ENCODE results near the gene STK31. TPM values are rescaled to one million over a fixed set of nuclear protein-coding genes. Genes with fewer than 3 reads are reported as not detected.
"Not testable (repeated sequence)": the region's sequence is repeated elsewhere in the genome, so short reads cannot be mapped to it uniquely, and the experiment has no call there.

The STK31 gene
- total RNA-seq, 2 experiments from 2014 or later: 0.18 TPM; not detected in 1

- ChIA-PET CTCF (no interaction called here), POLR2A (no interaction called here)
- no peak overlapping the region for H3K27ac Mint-ChIP-seq
- no peak overlapping the region for H3K4me3 Mint-ChIP-seq
- no peaks in the 10 kb centered on the region for H3K4me1 Mint-ChIP-seq
- H3K27me3 Mint-ChIP-seq: no peaks in the 10 kb centered on the region
- H3K9me3 Mint-ChIP-seq: no peaks in the 10 kb centered on the region
- H3K36me3 Mint-ChIP-seq (ENCODE audit: low read depth): no peaks in the 10 kb centered on the region
- DNase-seq: no peak
Measured at GRCh38 chr7:23787272-23787671, 77.3 kb downstream of the STK31 start.

GRCh38 chr7:23788843-23789242 is 78.8 kb downstream of the STK31 start:
- no peaks in the 10 kb centered on the region for H3K27me3 Mint-ChIP-seq
- ChIA-PET CTCF (no interaction called here), POLR2A (no interaction called here)
- no peak overlapping the region for H3K4me3 Mint-ChIP-seq
- H3K4me1 Mint-ChIP-seq: no peaks in the 10 kb centered on the region
- H3K9me3 Mint-ChIP-seq: no peaks in the 10 kb centered on the region
- no peak for DNase-seq
- no peak overlapping the region for H3K27ac Mint-ChIP-seq
- H3K36me3 Mint-ChIP-seq (ENCODE audit: low read depth): no peaks in the 10 kb centered on the region

GRCh38 chr7:23791721-23792120 is 81.7 kb downstream of the STK31 start:
- H3K9me3 Mint-ChIP-seq: peaks cover 14% of the 10 kb centered on the region
- no peak overlapping the region for H3K4me3 Mint-ChIP-seq
- no peaks in the 10 kb centered on the region for H3K4me1 Mint-ChIP-seq
- POLR2A ChIA-PET: no interaction called here
- CTCF ChIA-PET: no interaction called here
- no peak for DNase-seq
- H3K27ac Mint-ChIP-seq: no peak overlapping the region
- no peaks in the 10 kb centered on the region for H3K27me3 Mint-ChIP-seq
- no peaks in the 10 kb centered on the region for H3K36me3 Mint-ChIP-seq (ENCODE audit: low read depth)

- H3K4me3 Mint-ChIP-seq: no peak overlapping the region
- H3K36me3 Mint-ChIP-seq (ENCODE audit: low read depth): no peaks in the 10 kb centered on the region
- H3K4me1 Mint-ChIP-seq: no peaks in the 10 kb centered on the region
- DNase-seq: no peak
- peaks cover 1% of the 10 kb centered on the region for H3K27me3 Mint-ChIP-seq
- ChIA-PET POLR2A (no interaction called here), CTCF (no interaction called here)
- H3K9me3 Mint-ChIP-seq: no peaks in the 10 kb centered on the region
- H3K27ac Mint-ChIP-seq: no peak overlapping the region
Measured at GRCh38 chr7:23802720-23803397, 92.8 kb downstream of the STK31 start.

GRCh38 chr7:23804707-23805106 is 94.7 kb downstream of the STK31 start:
- H3K9me3 Mint-ChIP-seq: no peaks in the 10 kb centered on the region
- ChIA-PET POLR2A (no interaction called here), CTCF (no interaction called here)
- no peak overlapping the region for H3K27ac Mint-ChIP-seq
- H3K36me3 Mint-ChIP-seq (ENCODE audit: low read depth): no peaks in the 10 kb centered on the region
- peaks cover 1% of the 10 kb centered on the region for H3K27me3 Mint-ChIP-seq
- H3K4me1 Mint-ChIP-seq: no peaks in the 10 kb centered on the region
- no peak overlapping the region for H3K4me3 Mint-ChIP-seq
- DNase-seq: no peak

- Mint-ChIP-seq H3K9me3 (no peaks in the 10 kb centered on the region), H3K36me3 (ENCODE audit: low read depth) (no peaks in the 10 kb centered on the region)
- CTCF ChIA-PET: no interaction called here
Measured at GRCh38 chr7:23808421-23808820, 98.4 kb downstream of the STK31 start.

GRCh38 chr7:23810099-23810498 is 100.1 kb downstream of the STK31 start:
- Mint-ChIP-seq H3K4me3 (no peak overlapping the region), H3K4me1 (no peaks in the 10 kb centered on the region), H3K27me3 (no peaks in the 10 kb centered on the region), H3K36me3 (ENCODE audit: low read depth) (no peaks in the 10 kb centered on the region), H3K9me3 (no peaks in the 10 kb centered on the region), H3K27ac (no peak overlapping the region)
- POLR2A ChIA-PET: no interaction called here
- DNase-seq: no peak
- CTCF ChIA-PET: no interaction called here

More at GRCh38 chr7:23808421-23808820, 98.4 kb downstream of the STK31 start:
- Mint-ChIP-seq H3K4me1 (no peaks in the 10 kb centered on the region), H3K27ac (no peak overlapping the region), H3K4me3 (no peak overlapping the region), H3K27me3 (no peaks in the 10 kb centered on the region)
- DNase-seq: no peak
- POLR2A ChIA-PET: no interaction called here

GRCh38 chr7:23811540-23811939 is 101.5 kb downstream of the STK31 start:
- ChIA-PET POLR2A (no interaction called here), CTCF (no interaction called here)
- Mint-ChIP-seq H3K4me3 (no peak overlapping the region), H3K27me3 (no peaks in the 10 kb centered on the region), H3K36me3 (ENCODE audit: low read depth) (no peaks in the 10 kb centered on the region), H3K9me3 (no peaks in the 10 kb centered on the region), H3K27ac (no peak overlapping the region), H3K4me1 (no peaks in the 10 kb centered on the region)
- DNase-seq: no peak

- H3K36me3 Mint-ChIP-seq (ENCODE audit: low read depth); CTCF ChIA-PET; DNase-seq; H3K4me3 Mint-ChIP-seq; H3K27ac Mint-ChIP-seq; POLR2A ChIA-PET; H3K4me1 Mint-ChIP-seq; H3K27me3 Mint-ChIP-seq: not testable (repeated sequence)
- H3K9me3 Mint-ChIP-seq: peaks cover 16% of the 10 kb centered on the region
Measured at GRCh38 chr7:23828125-23828524, 118.1 kb downstream of the STK31 start.

- CTCF ChIA-PET; H3K27ac Mint-ChIP-seq; H3K4me1 Mint-ChIP-seq; H3K27me3 Mint-ChIP-seq; DNase-seq; H3K36me3 Mint-ChIP-seq (ENCODE audit: low read depth); POLR2A ChIA-PET; H3K4me3 Mint-ChIP-seq: not testable (repeated sequence)
- H3K9me3 Mint-ChIP-seq: peaks cover 21% of the 10 kb centered on the region
Measured at GRCh38 chr7:23832733-23833132, 122.7 kb downstream of the STK31 start.

- POLR2A ChIA-PET: no interaction called here
- H3K27me3 Mint-ChIP-seq: no peaks in the 10 kb centered on the region
Measured at GRCh38 chr7:23833405-23833804, 123.4 kb downstream of the STK31 start.

GRCh38 chr7:23844837-23845236 is 134.8 kb downstream of the STK31 start:
- H3K27me3 Mint-ChIP-seq; POLR2A ChIA-PET; H3K27ac Mint-ChIP-seq; H3K4me1 Mint-ChIP-seq; DNase-seq; H3K36me3 Mint-ChIP-seq (ENCODE audit: low read depth); CTCF ChIA-PET; H3K4me3 Mint-ChIP-seq: not testable (repeated sequence)
- peaks cover 18% of the 10 kb centered on the region for H3K9me3 Mint-ChIP-seq

More at GRCh38 chr7:23833405-23833804, 123.4 kb downstream of the STK31 start:
- CTCF ChIA-PET: no interaction called here
- Mint-ChIP-seq H3K36me3 (ENCODE audit: low read depth) (no peaks in the 10 kb centered on the region), H3K4me1 (no peaks in the 10 kb centered on the region), H3K4me3 (no peak overlapping the region), H3K27ac (no peak overlapping the region), H3K9me3 (peaks cover 21% of the 10 kb centered on the region)
- DNase-seq: no peak

GRCh38 chr7:23852135-23852534 is 142.1 kb downstream of the STK31 start:
- Mint-ChIP-seq H3K27ac (no peak overlapping the region), H3K36me3 (ENCODE audit: low read depth) (no peaks in the 10 kb centered on the region)
- POLR2A ChIA-PET: no interaction called here

GRCh38 chr7:23852988-23853387 is 143.0 kb downstream of the STK31 start:
- H3K27ac Mint-ChIP-seq: no peak overlapping the region

More at GRCh38 chr7:23852135-23852534, 142.1 kb downstream of the STK31 start:
- Mint-ChIP-seq H3K4me1 (no peaks in the 10 kb centered on the region), H3K4me3 (no peak overlapping the region), H3K27me3 (peaks cover 2% of the 10 kb centered on the region), H3K9me3 (peaks cover 5% of the 10 kb centered on the region)
- CTCF ChIA-PET: no interaction called here
- DNase-seq: no peak

More at GRCh38 chr7:23852988-23853387, 143.0 kb downstream of the STK31 start:
- no peak overlapping the region for H3K4me3 Mint-ChIP-seq
- no peak for DNase-seq
- H3K36me3 Mint-ChIP-seq (ENCODE audit: low read depth): no peaks in the 10 kb centered on the region
- peaks cover 2% of the 10 kb centered on the region for H3K27me3 Mint-ChIP-seq
- no peaks in the 10 kb centered on the region for H3K4me1 Mint-ChIP-seq
- peaks cover 4% of the 10 kb centered on the region for H3K9me3 Mint-ChIP-seq
- POLR2A ChIA-PET: no interaction called here
- CTCF ChIA-PET: no interaction called here
